HepG2 (cell line): ENCODE measurements around the gene SAXO1. TPM values are rescaled to one million over a fixed set of nuclear protein-coding genes. Genes with fewer than 3 reads are reported as not detected.

Experiments used
- CBX5 ChIP-seq: sonication (generic); formaldehyde crosslinking; IDR thresholded peaks from 2 replicates; pipeline ENCODE4 v1.4.0; 2020; ENCODE audit warnings: missing genetic modification reagents, borderline replicate concordance
- ELF1 ChIP-seq: sonication (generic); formaldehyde crosslinking; IDR thresholded peaks from 2 replicates; pipeline ENCODE4 v1.4.0; 2020; ENCODE audit warnings: missing genetic modification reagents
- HOXA5 ChIP-seq: sonication (generic); formaldehyde crosslinking; IDR thresholded peaks from 2 replicates; pipeline ENCODE4 v1.4.0; 2020; ENCODE audit warnings: missing genetic modification reagents
- KLF15 ChIP-seq: sonication (generic); formaldehyde crosslinking; IDR thresholded peaks from 2 replicates; pipeline ENCODE4 v1.8.1; 2023; ENCODE audit warnings: borderline replicate concordance, mild to moderate bottlenecking, inconsistent platforms, missing genetic modification reagents, mixed read lengths
- RAD21 ChIP-seq: fragments of 450-650 bp; formaldehyde crosslinking; IDR thresholded peaks from 2 replicates; pipeline ENCODE4 v1.5.0; 2020; ENCODE audit warnings: mild to moderate bottlenecking
- ZC3H13 ChIP-seq: sonication (generic); formaldehyde crosslinking; IDR thresholded peaks from 2 replicates; pipeline ENCODE4 v1.8.1; 2023; ENCODE audit warnings: mild to moderate bottlenecking, missing genetic modification reagents, moderate library complexity
- ZNF232 ChIP-seq: sonication (generic); formaldehyde crosslinking; IDR thresholded peaks from 2 replicates; pipeline ENCODE4 v1.4.0; 2020; ENCODE audit warnings: missing genetic modification reagents, borderline replicate concordance
- ZNF343 ChIP-seq: sonication (generic); formaldehyde crosslinking; IDR thresholded peaks from 2 replicates; pipeline ENCODE4 v1.4.0; 2020; ENCODE audit warnings: mild to moderate bottlenecking, missing genetic modification reagents
- ZNF75D ChIP-seq: sonication (generic); formaldehyde crosslinking; IDR thresholded peaks from 2 replicates; pipeline ENCODE4 v1.8.1; 2023; ENCODE audit warnings: missing genetic modification reagents, mild to moderate bottlenecking, borderline replicate concordance
- polyA plus RNA-seq, 8 experiments: library from polyadenylated mRNA; depleted of rRNA in 3 of 8; stranded (reverse) in 7 of 8; unstranded in 1 of 8; fragments of >200 nt; fragmentation: Illumina TruSeq in 4 of 8; extraction: Trizol in 4 of 8; gene quantifications; 2 replicates each; pipeline versions ENCODE4 v1.2.1 to v1.2.3, GENCODE V29; 2011 to 2016; ENCODE audit warnings: low read depth in 4 of 8, missing spikeins in 1 of 8, mixed read lengths in 1 of 8; ENCODE audit not compliant: insufficient read depth in 1 of 8
- total RNA-seq, 5 experiments: library from RNA; depleted of rRNA; stranded (reverse); fragments of >200 nt; fragmentation: Illumina TruSeq; extraction: Trizol; gene quantifications; 2 replicates each; pipeline ENCODE4 v1.2.3, GENCODE V29; 2016; ENCODE audit warnings: low read depth in 1 of 5
- TF ChIP-seq, protein P1 (sequence below): sonication (generic); formaldehyde crosslinking; IDR thresholded peaks from 2 replicates; pipeline ENCODE4 v1.8.0; 2022; ENCODE audit warnings: missing genetic modification reagents, mild to moderate bottlenecking, moderate library complexity, borderline replicate concordance
- TF ChIP-seq, protein P2 (sequence below): IDR thresholded peaks from 2 replicates; pipeline ENCODE4 v1.6.1; 2016; ENCODE audit warnings: mild to moderate bottlenecking, missing biosample characterization, missing genetic modification reagents
- TF ChIP-seq, protein P3 (sequence below): sonication (generic); formaldehyde crosslinking; IDR thresholded peaks from 2 replicates; pipeline ENCODE4 v1.5.0; 2020; ENCODE audit warnings: missing genetic modification reagents, mild to moderate bottlenecking, borderline replicate concordance
- TF ChIP-seq, protein P4 (sequence below): sonication (generic); formaldehyde crosslinking; IDR thresholded peaks from 2 replicates; pipeline ENCODE4 v1.5.1; 2020; ENCODE audit warnings: missing genetic modification reagents, mild to moderate bottlenecking, borderline replicate concordance
- TF ChIP-seq, protein P5 (sequence below): sonication (generic); formaldehyde crosslinking; IDR thresholded peaks from 2 replicates; pipeline ENCODE4 v1.4.0; 2020; ENCODE audit warnings: missing genetic modification reagents, mild to moderate bottlenecking, borderline replicate concordance
- TF ChIP-seq, protein P6 (sequence below): sonication (generic); formaldehyde crosslinking; IDR thresholded peaks from 2 replicates; pipeline ENCODE4 v1.9.0; 2021; ENCODE audit warnings: missing genetic modification reagents, borderline replicate concordance
- TF ChIP-seq, protein P7 (sequence below): IDR thresholded peaks from 2 replicates; pipeline ENCODE4 v1.6.1; 2016; ENCODE audit warnings: missing compliant biosample characterization, missing genetic modification reagents, borderline replicate concordance

The SAXO1 gene
- total and polyA plus RNA-seq, 2 of the 13 experiments (the other 11 are each of a cell fraction or from before 2014, with no cell fraction given), result not detected

DNA sequence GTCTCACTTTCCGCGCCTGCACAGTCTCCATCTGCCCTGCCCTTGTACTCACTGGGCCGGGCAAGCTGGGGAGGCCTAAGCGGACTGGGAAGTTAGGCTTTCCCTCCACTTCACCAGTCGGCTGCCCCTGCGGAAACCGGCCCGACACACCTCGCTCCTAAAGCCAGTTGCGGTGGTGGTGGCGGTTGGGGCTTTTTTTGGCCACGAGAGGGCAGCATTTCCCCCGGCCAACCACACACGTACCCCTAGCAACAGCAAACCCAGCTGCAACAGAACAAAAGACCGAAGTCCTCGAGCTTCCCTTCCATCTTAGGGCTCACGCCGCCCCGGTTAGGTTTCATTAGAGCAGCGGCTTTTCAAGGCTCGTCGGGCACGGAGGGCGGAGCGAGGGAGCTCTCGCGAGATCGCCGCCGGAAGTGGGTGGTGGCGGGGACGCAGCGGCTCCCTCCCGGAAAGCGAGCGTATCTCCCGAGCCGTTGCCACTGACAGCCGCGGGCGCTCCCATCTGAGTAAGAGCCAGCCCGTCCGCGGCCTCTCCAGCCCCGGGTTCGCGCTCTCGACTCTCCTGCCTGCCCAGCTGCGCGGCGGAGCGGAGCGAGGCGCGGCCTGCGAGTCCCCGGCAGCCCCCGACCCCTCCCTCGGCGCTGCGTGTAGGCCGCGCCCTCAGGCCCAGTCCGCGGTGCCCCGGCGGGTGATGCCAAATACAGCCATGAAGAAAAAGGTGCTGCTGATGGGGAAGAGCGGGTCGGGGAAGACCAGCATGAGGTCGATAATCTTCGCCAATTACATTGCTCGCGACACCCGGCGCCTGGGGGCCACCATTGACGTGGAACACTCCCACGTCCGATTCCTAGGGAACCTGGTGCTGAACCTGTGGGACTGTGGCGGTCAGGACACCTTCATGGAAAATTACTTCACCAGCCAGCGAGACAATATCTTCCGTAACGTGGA is 16.2 kb upstream of the SAXO1 start, which contains the start of gene RRAGA (continued):
- peak; percentile 33; the same call in 1 of the 2 replicates for TF ChIP-seq ZC3H13 (CRISPR knock-in tag)
- peak; percentile 46; the same call in 1 of the 2 replicates for TF ChIP-seq KLF15 (CRISPR knock-in tag)
- peak; percentile 83; the same call in 1 of the 2 replicates for TF ChIP-seq HOXA5 (CRISPR knock-in tag)
- TF ChIP-seq, protein P1, sequence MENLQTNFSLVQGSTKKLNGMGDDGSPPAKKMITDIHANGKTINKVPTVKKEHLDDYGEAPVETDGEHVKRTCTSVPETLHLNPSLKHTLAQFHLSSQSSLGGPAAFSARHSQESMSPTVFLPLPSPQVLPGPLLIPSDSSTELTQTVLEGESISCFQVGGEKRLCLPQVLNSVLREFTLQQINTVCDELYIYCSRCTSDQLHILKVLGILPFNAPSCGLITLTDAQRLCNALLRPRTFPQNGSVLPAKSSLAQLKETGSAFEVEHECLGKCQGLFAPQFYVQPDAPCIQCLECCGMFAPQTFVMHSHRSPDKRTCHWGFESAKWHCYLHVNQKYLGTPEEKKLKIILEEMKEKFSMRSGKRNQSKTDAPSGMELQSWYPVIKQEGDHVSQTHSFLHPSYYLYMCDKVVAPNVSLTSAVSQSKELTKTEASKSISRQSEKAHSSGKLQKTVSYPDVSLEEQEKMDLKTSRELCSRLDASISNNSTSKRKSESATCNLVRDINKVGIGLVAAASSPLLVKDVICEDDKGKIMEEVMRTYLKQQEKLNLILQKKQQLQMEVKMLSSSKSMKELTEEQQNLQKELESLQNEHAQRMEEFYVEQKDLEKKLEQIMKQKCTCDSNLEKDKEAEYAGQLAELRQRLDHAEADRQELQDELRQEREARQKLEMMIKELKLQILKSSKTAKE (CRISPR knock-in tag), result no peak
- peak; percentile 91 for TF ChIP-seq ZNF343 (CRISPR knock-in tag)
- TF ChIP-seq, protein P2, sequence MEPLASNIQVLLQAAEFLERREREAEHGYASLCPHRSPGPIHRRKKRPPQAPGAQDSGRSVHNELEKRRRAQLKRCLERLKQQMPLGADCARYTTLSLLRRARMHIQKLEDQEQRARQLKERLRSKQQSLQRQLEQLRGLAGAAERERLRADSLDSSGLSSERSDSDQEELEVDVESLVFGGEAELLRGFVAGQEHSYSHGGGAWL (CRISPR knock-in tag), result peak; percentile 32; the same call in 1 of the 2 replicates
- TF ChIP-seq, protein P3, sequence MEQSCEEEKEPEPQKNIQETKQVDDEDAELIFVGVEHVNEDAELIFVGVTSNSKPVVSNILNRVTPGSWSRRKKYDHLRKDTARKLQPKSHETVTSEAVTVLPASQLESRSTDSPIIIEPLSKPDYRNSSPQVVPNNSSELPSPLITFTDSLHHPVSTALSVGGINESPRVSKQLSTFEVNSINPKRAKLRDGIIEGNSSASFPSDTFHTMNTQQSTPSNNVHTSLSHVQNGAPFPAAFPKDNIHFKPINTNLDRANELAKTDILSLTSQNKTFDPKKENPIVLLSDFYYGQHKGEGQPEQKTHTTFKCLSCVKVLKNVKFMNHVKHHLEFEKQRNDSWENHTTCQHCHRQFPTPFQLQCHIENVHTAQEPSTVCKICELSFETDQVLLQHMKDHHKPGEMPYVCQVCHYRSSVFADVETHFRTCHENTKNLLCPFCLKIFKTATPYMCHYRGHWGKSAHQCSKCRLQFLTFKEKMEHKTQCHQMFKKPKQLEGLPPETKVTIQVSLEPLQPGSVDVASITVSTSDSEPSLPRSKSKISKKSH (CRISPR knock-in tag), result 0 out of 2 replicates have a peak, but pooled peaks have one; percentile 28
- TF ChIP-seq ZNF75D (CRISPR knock-in tag), result no peak; the same call in 1 of the 2 replicates
- TF ChIP-seq RAD21 (CRISPR knock-in tag), result peak; percentile 83
- peak; percentile 81 for TF ChIP-seq ELF1 (CRISPR knock-in tag)
- TF ChIP-seq CBX5 (CRISPR knock-in tag), result peak; percentile 61; the same call in 1 of the 2 replicates
- TF ChIP-seq, protein P4, sequence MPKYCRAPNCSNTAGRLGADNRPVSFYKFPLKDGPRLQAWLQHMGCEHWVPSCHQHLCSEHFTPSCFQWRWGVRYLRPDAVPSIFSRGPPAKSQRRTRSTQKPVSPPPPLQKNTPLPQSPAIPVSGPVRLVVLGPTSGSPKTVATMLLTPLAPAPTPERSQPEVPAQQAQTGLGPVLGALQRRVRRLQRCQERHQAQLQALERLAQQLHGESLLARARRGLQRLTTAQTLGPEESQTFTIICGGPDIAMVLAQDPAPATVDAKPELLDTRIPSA (CRISPR knock-in tag), result peak; percentile 67; the same call in 1 of the 2 replicates
- TF ChIP-seq, protein P5, sequence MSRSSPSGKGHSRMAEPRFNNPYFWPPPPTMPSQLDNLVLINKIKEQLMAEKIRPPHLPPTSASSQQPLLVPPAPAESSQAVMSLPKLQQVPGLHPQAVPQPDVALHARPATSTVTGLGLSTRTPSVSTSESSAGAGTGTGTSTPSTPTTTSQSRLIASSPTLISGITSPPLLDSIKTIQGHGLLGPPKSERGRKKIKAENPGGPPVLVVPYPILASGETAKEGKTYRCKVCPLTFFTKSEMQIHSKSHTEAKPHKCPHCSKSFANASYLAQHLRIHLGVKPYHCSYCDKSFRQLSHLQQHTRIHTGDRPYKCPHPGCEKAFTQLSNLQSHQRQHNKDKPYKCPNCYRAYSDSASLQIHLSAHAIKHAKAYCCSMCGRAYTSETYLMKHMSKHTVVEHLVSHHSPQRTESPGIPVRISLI, result peak; percentile 16; the same call in 1 of the 2 replicates
- TF ChIP-seq, protein P6, sequence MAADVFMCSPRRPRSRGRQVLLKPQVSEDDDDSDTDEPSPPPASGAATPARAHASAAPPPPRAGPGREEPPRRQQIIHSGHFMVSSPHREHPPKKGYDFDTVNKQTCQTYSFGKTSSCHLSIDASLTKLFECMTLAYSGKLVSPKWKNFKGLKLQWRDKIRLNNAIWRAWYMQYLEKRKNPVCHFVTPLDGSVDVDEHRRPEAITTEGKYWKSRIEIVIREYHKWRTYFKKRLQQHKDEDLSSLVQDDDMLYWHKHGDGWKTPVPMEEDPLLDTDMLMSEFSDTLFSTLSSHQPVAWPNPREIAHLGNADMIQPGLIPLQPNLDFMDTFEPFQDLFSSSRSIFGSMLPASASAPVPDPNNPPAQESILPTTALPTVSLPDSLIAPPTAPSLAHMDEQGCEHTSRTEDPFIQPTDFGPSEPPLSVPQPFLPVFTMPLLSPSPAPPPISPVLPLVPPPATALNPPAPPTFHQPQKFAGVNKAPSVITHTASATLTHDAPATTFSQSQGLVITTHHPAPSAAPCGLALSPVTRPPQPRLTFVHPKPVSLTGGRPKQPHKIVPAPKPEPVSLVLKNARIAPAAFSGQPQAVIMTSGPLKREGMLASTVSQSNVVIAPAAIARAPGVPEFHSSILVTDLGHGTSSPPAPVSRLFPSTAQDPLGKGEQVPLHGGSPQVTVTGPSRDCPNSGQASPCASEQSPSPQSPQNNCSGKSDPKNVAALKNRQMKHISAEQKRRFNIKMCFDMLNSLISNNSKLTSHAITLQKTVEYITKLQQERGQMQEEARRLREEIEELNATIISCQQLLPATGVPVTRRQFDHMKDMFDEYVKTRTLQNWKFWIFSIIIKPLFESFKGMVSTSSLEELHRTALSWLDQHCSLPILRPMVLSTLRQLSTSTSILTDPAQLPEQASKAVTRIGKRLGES (CRISPR knock-in tag), result no peak
- TF ChIP-seq, protein P7, sequence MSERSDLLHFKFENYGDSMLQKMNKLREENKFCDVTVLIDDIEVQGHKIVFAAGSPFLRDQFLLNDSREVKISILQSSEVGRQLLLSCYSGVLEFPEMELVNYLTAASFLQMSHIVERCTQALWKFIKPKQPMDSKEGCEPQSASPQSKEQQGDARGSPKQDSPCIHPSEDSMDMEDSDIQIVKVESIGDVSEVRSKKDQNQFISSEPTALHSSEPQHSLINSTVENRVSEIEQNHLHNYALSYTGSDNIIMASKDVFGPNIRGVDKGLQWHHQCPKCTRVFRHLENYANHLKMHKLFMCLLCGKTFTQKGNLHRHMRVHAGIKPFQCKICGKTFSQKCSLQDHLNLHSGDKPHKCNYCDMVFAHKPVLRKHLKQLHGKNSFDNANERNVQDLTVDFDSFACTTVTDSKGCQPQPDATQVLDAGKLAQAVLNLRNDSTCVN (CRISPR knock-in tag), result peak; percentile 79
- TF ChIP-seq ZNF232 (CRISPR knock-in tag), result peak; percentile 56; the same call in 1 of the 2 replicates
